ENCODE measurements around the gene STXBP5L.
"Not testable (repeated sequence)": the region's sequence is repeated elsewhere in the genome, so short reads cannot be mapped to it uniquely, and the experiment has no call there.

STXBP5L gene

DNA sequence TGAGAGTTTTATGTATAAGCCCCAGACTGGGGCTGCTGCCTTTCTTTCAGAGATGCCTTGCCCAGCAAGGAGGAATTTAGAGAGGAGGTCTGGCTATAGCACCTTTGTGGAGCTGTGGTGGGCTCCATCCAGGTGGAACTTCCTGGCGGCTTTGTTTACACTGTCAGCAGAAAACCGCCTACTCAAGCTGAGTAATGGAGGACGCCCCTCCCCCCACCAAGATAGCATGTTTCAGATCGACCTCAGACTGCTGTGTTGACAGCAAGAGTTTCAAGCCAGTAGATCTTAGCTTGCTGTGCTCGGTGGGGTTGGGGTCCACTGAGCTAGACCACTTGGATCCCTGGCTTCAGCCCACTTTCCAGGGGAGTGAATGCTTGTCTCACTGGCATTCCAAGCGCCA, 155.6 kb downstream of the STXBP5L start:
- no peak for DNase-seq

DNA sequence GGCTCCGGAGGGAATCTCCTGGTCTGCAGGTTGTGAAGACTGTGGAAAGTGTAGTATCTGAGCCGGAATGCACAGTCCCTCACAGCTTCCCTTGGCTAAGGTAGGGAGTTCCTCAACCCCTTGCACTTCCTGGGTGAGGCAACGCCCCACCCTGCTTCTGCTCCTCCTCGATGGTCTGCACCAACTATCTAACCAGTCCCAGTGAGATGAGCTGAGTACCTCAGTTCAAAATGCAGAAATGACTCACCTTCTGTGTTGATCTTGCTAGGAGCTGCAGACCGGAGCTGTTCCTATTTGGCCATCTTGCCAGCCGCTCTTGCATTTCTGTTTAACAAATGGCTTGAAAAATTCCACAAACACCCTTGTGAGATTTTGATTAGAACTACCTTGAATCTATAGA, 156.1 kb downstream of the STXBP5L start:
- DNase-seq = no peak

DNA sequence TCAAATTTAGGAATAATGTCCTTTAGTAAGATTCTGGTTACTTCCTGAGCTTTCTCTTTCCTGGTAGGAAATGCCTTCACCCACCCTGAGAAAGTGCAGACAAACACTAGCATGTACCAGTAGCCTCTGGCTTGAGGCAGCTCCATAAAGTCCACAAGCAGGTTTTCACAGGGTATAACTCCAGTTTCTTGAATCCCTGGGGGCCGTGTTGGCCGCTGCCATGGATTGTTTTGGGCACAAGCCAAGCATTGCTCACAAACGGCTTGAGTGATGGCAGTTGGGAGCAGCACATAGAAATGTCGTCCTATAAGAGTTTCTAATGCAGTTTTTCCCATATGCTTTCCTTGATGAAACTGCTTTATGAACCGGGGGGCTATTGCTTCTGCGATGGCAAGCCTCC, 164.1 kb downstream of the STXBP5L start:
- no peak for DNase-seq

DNA sequence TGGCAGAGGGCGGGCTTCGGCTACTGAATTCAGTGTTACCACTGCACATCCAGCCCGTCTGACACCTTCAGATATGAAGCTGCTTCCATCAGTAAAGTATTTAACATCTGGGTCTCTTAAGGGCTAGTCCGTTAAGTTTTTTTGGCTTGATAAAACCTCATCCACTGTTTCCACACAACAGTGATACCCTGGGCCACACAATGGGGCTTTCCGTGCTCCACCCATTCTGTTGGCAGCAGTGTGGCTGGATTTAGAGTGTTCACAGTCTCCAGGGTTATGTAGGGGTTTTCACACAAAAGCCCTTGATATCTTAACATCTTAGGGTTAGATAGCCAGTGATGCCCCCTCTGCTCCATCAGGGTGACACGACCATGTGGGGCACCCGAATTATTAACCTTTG, 165.0 kb downstream of the STXBP5L start:
- DNase-seq = no peak

DNA sequence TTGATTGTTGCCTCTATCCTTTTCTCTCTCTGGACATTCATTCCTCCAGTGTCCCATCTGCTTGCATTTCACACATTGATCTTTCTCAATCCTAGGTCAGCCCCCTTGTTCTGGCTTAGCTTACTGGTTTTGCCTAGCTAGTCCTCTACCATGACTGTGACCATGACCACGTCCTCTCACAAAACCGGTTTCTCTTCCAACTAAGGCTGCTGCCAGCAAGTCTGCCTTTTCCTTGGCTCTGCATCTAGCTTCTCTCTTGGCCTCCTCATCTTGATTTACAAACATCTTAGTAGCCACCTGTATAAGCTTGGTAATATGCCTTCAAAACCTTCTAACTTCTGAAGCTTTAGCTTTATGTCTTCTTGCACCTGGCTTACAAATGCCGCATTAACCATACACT, 167.2 kb downstream of the STXBP5L start:
- DNase-seq = no peak

DNA sequence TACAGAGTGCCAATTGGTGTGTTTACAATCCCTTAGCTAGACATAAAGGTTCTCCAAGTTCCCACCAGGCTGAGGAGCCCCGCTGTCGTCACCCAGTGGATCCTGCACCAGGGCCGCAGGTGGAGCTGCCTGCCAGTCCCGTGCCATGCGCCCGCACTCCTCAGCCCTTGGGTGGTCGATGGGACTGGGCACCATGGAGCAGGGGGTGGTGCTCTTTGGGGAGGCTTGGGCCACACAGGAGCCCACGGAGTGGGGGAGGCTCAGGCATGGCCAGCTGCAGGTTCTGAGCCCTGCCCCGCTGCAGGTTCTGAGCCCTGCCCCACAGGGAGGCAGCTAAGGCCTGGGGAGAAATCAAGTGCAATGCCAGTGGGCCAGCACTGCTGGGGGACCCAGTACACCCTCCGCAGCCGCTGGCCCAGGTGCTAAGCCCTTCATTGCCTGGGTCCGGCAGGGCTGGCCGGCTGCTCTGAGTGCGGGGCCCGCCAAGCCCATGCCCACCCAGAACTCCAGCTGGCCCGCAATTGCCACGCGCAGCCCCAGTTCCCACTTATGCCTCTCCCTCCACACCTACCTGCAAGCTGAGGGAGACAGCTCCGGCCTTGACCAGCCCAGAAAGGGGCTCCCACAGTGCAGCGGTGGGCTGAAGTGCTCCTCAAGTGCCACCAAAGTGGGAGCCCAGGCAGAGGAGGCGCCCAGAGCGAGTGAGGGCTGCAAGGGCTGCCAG, 170.5 kb downstream of the STXBP5L start:
- DNase-seq = not testable (repeated sequence)

DNA sequence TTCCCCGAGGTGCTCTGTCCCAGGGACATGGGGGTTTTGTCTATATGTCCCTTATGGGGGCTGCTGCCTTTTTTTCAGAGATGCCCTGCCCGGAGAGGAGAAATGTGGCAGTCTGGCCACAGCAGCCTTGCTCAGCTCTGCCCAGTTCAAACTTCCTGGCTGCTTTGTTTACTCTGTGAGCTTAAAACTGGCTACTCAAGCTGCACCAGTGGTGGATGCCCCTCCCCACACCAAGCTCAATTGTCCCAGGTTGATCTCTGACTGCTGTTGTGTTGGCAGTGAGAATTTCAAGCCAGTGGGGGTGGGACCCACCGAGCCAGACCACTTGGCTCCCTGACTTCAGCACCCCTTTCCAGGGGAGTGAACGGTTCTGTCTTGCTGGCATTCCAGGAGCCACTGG, 188.9 kb downstream of the STXBP5L start:
- DNase-seq = no peak

DNA sequence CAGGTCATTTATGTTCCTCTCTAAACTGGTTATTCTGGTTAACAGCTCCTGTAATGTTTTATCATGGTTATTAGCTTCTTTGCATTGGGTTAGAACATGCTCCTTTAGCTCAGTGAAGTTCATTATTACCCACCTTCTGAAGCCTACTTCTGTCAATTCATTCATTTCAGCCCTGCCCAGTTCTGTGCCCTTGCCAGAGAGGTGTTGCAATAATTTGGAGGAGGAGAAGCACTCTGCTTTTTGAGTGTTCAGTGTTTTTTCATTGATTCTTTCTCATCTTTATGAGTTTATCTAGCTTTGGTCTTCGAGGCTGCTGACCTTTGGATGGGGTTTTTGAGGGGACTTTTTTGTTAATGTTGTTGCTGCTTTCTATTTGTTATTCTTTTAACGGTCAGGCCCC, 203.1 kb downstream of the STXBP5L start:
- not testable (repeated sequence) for DNase-seq

DNA sequence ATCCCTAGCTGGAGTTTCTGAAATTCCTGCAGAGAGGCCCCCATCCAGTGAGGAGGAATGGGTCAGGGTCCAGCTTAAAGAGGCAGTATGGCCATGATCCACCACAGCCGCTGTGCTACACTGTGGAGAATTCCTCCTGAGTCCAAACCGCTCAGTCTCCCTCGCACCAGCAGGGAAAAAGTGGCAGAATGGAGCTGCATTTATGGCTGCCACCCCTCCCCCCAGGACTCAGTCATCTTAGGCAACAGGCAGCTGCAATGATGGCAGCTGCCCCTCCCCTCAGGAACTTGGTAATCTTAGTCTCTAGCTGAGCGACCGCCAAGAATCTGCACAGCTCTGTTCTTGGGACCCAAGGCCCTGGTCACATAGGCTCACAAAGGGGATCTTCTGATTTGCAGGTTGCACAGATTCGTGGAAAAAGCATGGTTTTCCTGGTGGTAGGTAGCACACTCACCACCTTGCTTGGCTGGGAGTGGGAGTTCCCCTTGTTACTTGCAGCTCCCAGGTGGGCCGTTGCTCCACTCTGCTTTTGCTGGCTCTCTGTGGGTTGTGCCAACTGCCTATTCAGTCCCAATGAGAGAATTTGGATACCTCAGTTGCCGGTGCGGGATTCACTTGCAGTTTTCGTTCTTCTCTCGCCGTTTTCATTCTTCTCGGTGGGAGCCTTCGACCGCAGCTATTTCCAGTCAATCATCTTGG, 204.1 kb downstream of the STXBP5L start:
- DNase-seq = no peak

DNA sequence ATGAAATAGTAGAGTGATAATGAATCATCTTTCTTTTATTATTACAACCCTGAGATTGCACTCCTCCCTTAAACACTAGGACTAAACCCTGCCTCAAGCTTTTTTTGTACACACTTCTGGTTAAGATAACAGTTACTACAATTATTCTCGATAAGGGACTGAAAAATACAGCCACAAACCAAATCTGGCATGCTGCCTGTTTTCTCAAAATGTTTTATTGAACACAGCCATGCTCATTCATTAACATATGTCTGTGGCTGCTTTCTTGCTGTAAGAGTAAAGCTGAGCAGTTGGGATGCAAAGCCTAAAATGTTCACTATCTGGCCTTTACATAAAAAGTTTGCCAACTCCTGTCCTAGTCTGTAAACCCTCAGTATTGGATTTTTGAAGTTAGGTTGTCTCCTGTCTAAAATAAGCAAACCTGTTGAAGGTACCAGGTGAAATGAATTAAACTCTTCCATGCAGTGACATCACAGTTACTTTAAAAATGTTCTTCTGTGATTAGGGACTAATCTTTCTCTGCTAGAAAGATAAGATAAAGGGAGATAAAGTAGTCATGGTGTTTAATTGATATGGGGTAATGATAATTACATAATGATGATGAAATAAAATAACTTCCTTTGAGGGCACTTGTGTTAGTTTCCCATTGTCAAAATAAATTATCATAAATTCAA, 218.2 kb downstream of the STXBP5L start:
- no peak for DNase-seq

DNA sequence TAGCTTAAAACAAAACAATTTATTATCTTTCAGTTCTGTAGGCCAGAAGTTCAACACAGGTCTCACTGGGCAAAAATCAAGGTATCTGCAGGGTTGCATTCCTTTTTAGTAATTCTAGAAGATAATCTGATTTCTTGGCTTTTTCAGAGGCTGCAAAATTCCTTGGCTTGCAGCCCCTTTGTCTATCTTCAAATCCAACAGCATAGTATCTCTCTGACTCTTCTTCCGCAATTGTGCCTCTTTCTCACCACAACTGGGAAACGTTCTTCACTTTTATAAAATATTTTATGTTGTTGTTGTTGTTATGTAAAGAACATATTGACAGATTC, 218.7 kb downstream of the STXBP5L start:
- no peak for DNase-seq

DNA sequence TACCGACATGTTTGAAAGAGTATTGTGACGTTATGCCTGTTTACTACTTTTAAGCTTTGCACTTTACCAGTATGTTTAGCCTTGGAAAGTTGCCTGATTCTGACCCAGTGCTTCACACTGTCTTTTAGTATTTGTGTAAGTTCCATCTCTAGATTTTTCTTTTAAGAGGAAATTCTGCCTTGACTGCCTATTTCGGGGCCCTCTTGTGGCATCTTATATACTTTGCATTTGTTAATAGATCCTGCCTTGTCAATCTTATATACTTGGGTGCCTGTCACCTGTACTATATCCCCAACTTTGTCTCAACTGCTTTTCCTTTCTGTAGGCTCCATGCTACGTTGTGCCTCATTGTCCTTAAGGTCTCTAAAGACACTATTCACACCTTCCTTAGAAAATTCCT, 244.6 kb downstream of the STXBP5L start:
- no peak for DNase-seq

DNA sequence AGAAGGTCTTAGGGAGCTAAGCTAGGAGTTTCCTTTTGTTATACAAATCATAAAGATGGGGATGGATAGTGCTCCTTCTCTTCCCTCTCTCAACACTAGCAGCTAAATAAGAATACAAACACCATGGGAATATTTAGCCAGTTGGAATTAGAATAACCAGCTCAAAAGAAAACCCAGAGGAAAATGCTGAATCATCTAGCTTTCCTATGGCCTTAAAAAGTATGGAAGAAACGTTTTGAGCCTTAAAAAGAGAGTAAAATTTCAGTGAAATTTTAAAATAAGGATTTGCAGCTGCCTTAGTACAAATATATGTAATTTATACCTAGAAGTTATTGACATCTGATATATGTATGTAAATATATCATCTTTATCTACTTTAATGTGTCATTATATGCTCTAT, 245.8 kb downstream of the STXBP5L start:
- DNase-seq = no peak

DNA sequence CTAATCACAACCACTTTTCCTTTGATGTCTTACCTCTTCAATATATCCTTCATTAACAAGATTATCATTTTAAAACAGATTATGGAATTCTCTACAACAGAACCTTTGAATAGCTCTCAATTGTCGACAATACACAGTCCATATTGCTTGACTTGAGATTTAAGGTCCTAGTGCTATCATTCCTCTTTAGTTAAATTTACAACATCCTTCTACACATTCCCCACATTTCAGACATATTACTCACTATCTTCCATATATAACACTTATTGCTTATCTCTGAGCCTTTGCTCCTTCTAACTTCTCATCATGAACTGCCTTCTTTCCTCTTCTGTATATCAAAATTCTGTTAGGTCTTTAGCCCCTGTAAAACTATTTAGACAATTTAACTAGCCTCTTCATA, 247.0 kb downstream of the STXBP5L start:
- DNase-seq = no peak

DNA sequence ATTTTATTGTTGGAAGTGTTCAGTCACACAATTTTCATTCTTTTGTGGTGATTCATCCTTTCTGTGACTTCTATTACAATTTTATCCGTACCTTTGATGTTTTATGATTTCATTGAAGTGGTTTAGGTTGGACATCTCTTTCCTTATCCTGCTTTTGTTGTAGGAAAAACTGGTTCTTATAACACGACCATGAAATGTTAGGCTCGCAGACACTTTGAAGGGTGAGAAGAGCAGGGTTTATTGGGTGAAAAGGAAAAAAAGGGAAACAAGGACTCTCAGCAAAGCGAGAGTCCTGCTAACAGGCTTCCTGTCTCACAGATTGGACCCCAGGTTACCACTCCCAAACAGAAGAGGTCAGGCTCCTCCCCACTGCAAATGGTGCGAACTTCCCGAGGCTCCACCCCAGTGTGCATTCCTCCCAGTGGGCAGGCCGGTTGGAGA, 257.4 kb downstream of the STXBP5L start:
- no peak for DNase-seq

DNA sequence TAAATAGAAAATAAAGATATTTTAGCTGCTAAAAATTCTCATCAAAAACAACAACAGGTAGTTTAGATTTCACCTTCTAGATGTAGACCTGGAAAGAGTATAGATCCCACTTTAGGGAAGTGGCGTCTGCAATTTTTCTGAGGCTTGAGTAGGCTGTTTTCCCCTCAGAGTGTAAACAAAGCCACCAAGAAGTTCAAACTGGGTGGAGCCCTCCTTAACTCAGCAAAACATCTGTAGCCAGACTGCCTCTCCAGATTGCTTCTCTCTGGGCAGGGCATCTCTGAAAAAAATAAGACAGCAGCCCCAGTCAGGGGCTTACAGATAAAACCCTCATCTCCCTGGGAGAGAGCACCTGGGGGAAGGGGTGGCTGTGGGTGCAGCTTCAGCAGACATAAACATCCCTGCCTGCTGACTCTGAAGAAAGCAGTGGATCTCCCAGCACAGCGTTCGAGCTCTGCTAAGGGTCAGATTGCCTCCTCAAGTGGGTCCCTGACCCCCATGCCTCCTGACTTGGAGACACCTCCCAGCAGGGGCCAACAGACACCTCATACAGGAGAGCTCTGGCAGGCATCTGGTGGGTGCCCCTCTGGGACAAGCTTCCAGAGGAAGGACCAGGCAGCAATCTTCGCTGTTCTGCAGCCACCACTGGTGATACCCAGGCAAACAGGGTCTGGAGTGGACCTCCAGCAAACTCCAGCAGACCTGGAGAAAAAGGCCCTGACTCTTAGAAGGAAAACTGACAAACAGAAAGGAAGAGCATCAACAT, 259.6 kb downstream of the STXBP5L start:
- DNase-seq = no peak

DNA sequence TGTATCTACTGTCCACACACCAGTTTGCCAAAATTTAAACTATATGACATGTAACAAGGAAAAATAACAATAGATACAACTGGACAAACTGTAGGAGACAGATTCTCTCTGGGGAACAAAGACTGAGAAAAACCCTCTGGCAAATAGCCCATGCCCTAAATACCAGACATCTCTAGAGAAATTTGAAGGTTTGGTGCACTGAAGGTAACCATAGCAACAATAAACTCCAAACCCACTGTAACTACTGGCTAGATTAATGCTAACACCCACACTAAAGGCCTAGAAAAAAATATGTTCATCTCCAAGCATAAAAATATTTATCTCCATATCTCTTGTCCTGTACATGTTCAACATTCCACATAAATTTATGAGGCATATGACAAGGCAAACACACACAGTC, 267.1 kb downstream of the STXBP5L start:
- no peak for DNase-seq

DNA sequence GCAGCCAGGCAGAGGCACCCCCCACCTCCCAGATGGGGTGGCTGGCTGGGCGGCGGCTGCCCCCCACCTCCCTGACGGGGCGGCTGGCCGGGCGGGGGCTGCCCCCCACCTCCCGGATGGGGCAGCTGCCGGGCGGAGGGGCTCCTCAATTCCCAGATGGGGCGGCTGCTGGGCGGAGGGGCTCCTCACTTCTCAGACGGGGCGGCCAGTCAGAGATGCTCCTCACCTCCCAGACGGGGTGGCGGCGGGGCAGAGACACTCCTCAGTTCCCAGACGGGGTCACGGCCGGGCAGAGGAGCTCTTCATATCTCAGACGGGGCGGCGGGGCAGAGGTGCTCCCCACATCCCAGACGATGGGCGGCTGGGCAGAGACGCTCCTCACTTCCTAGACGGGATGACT, 282.6 kb downstream of the STXBP5L start:
- DNase-seq = not testable (repeated sequence)

DNA sequence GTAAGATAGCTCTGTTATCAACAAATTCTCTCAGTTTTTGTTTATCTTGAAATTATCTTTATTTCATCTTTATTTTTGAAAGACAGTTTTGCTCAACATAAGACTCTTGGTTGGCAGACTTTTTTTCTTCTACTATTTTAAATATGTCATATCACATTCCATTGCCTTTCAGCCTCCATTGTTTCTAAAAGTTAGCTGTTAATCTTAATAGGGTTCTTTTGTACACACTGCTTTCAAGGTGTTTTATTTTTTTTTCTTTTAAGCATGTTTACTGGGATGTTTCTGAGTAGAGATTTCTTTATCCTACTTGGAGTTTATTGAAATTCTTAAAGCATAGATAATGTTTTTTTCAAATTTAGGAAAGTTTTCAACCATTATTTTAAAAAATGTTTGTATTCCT, 294.6 kb downstream of the STXBP5L start:
- DNase-seq = no peak

DNA sequence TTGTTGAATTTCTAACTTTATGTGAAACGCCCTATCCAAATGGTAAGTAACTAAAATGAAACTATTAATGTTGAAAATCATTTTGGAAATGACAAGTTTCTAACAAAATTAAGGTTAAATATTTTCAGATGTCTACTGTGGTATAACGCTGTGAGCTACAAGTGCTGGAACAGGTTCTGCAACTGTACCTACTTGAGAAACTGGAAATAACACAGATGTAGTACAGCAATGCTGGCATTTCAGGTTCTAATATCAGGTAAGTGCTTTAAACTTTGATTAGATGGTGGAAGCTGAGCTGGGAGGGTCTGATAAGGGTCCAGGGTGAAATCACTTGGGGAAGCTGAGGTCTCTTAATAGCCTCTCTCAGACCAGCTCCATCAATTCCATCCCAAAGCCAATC, 315.1 kb downstream of the STXBP5L start:
- DNase-seq = no peak

DNA sequence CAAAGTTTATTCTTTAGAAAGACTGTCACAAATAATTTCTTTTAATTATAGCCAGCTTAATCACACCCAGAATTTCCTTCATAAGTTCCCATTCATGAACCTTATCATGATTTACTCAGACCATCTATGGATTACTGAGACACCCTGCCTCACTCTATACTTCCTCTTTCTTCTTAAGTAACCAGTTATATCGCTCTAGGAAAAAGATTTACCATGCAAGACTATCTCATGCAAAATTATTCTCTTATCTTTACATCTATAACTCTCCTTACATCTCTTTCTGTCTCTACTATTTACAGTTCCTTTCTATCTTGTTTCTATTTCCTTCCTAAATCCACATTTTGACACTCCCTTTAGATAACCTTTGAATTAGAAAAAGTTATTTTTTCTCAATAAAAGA, 321.0 kb downstream of the STXBP5L start:
- DNase-seq = no peak

DNA sequence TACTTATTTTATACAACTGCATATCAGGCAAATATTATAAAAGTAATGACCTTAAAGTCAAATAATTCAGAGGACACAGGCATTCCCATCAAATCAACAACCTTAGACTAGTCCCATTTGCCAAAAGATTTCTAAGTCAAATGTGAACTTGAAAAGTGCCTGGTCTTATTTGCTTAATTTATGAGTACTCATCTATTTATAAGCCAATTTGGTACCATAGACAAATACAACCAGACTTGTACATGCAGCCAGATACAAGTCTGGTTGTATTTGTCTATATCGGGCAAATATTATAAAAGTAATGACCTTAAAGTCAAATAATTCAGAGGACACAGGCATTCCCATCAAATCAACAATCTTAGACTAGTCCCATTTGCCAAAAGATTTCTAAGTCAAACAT, 322.2 kb downstream of the STXBP5L start:
- DNase-seq = not testable (repeated sequence)

DNA sequence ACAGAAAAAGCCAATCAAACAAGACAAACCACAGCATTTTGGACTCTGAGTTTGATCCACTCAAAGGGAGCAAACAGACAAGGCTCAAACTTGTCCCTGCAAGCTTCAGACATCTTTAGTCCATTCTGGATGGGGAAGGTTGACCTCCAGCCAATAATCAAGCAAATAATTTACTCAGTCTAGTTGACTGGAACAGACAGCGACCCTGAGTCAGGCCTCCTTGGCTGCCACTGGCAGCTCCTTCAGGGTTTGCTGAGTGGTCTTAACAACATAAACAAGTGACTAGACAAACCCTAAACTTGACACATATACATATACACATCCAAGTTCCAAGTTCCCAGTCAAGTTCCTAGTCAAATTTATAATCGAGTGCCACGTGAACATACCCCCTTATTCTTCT, 323.9 kb downstream of the STXBP5L start:
- DNase-seq = no peak
